SK-N-SH treated with all-trans-retinoic acid at 6 μM for 48 hours (cell line): ENCODE results near the gene SH3GLB1.

Source experiments
- ATAC-seq: fragments of 200-7000 bp; cut with Tn5 transposase; 3 replicates; pipeline ENCODE4 v1.9.1; 2020; ENCODE audit warnings: mild to moderate bottlenecking, moderate library complexity
- ARNTL ChIP-seq: fragments of 450-650 bp; formaldehyde crosslinking; IDR thresholded peaks from 2 replicates; pipeline ENCODE4 v1.5.0; 2020; ENCODE audit warnings: low read depth, mild to moderate bottlenecking, moderate library complexity, borderline replicate concordance
- BACH2 ChIP-seq: fragments of 250-450 bp; sonication (Bioruptor Pico); IDR thresholded peaks from 2 replicates; pipeline ENCODE4 v1.9.0; 2021; ENCODE audit warnings: mild to moderate bottlenecking, borderline replicate concordance
- ESRRG ChIP-seq: fragments of 250-450 bp; sonication (Bioruptor Pico); IDR thresholded peaks from 2 replicates; pipeline ENCODE4 v1.6.1; 2021; ENCODE audit warnings: mild to moderate bottlenecking
- ISL1 ChIP-seq: fragments of 250-450 bp; sonication (Bioruptor Pico); IDR thresholded peaks from 2 replicates; pipeline ENCODE4 v2.1.2; 2022; ENCODE audit warnings: mild to moderate bottlenecking, moderate library complexity
- OSR1 ChIP-seq: fragments of 250-450 bp; sonication (Bioruptor Pico); IDR thresholded peaks from 2 replicates; pipeline ENCODE4 v1.8.0; 2022; ENCODE audit warnings: moderate library complexity, mild to moderate bottlenecking, inconsistent platforms
- PPARA ChIP-seq: fragments of 250-450 bp; sonication (Bioruptor Pico); IDR thresholded peaks from 2 replicates; pipeline ENCODE4 v1.5.0; 2020; ENCODE audit warnings: mild to moderate bottlenecking, borderline replicate concordance
- RARB ChIP-seq: fragments of 250-450 bp; sonication (Bioruptor Pico); IDR thresholded peaks from 2 replicates; pipeline ENCODE4 v1.8.0; 2021; ENCODE audit warnings: mild to moderate bottlenecking, moderate library complexity
- ZFP3 ChIP-seq: fragments of 250-450 bp; sonication (Bioruptor Pico); IDR thresholded peaks from 2 replicates; pipeline ENCODE4 v1.5.0; 2020; ENCODE audit warnings: mild to moderate bottlenecking, moderate library complexity
- ZFP30 ChIP-seq: fragments of 450-650 bp; formaldehyde crosslinking; IDR thresholded peaks from 2 replicates; pipeline ENCODE4 v1.5.0; 2022; ENCODE audit warnings: mild to moderate bottlenecking, moderate library complexity
- ZNF565 ChIP-seq: fragments of 450-650 bp; formaldehyde crosslinking; conservative IDR thresholded peaks from 2 replicates; pipeline ENCODE4 v1.5.0; 2020; ENCODE audit warnings: low read depth, mild to moderate bottlenecking, moderate library complexity
- ZNF70 ChIP-seq: fragments of 450-650 bp; formaldehyde crosslinking; IDR thresholded peaks from 2 replicates; pipeline ENCODE4 v1.5.0; 2020; ENCODE audit warnings: mild to moderate bottlenecking, moderate library complexity
- TF ChIP-seq, protein P1 (sequence below): fragments of 250-450 bp; sonication (Bioruptor Pico); IDR thresholded peaks from 2 replicates; pipeline ENCODE4 v1.8.0; 2020; ENCODE audit warnings: mild to moderate bottlenecking, moderate library complexity, borderline replicate concordance
- TF ChIP-seq, protein P2 (sequence below): fragments of 250-450 bp; sonication (Bioruptor Pico); IDR thresholded peaks from 2 replicates; pipeline ENCODE4 v1.8.0; 2021; ENCODE audit warnings: low read depth, mild to moderate bottlenecking, moderate library complexity, borderline replicate concordance
- TF ChIP-seq, protein P3 (sequence below): fragments of 250-450 bp; sonication (Bioruptor Pico); IDR thresholded peaks from 2 replicates; pipeline ENCODE4 v1.5.0; 2020; ENCODE audit warnings: mild to moderate bottlenecking, moderate library complexity
- TF ChIP-seq, protein P4 (sequence below): fragments of 250-450 bp; sonication (Bioruptor Pico); IDR thresholded peaks from 2 replicates; pipeline ENCODE4 v1.5.1; 2020; ENCODE audit warnings: low read depth, mild to moderate bottlenecking, moderate library complexity

SH3GLB1 gene

DNA sequence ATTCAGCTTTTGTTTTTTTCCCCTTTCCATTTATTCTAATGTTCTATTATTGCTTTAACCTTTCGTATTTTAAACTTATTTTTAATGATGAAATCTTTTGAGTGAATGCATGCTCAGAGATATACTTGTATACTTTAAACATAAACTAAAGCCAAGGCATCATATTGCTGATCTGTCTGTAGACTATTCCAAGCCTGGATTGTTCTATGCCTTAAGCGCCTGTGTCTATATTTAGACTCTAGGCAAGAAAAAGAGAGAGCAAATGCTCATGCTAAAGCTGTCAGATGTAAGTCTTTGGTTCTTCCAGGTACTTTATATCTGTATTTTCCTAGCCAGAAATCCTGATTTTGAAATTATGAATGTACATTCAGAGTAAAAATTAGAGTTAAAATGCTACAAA, 14.4 kb downstream of the SH3GLB1 start:
- TF ChIP-seq ZNF70 (CRISPR knock-in tag): no peak
- TF ChIP-seq BACH2 (CRISPR knock-in tag): no peak
- TF ChIP-seq ZNF565 (CRISPR knock-in tag): no peak
- TF ChIP-seq ZFP3 (CRISPR knock-in tag): no peak
- TF ChIP-seq, protein P1, sequence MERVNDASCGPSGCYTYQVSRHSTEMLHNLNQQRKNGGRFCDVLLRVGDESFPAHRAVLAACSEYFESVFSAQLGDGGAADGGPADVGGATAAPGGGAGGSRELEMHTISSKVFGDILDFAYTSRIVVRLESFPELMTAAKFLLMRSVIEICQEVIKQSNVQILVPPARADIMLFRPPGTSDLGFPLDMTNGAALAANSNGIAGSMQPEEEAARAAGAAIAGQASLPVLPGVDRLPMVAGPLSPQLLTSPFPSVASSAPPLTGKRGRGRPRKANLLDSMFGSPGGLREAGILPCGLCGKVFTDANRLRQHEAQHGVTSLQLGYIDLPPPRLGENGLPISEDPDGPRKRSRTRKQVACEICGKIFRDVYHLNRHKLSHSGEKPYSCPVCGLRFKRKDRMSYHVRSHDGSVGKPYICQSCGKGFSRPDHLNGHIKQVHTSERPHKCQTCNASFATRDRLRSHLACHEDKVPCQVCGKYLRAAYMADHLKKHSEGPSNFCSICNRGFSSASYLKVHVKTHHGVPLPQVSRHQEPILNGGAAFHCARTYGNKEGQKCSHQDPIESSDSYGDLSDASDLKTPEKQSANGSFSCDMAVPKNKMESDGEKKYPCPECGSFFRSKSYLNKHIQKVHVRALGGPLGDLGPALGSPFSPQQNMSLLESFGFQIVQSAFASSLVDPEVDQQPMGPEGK (CRISPR knock-in tag): no peak
- no peak for TF ChIP-seq RARB

DNA sequence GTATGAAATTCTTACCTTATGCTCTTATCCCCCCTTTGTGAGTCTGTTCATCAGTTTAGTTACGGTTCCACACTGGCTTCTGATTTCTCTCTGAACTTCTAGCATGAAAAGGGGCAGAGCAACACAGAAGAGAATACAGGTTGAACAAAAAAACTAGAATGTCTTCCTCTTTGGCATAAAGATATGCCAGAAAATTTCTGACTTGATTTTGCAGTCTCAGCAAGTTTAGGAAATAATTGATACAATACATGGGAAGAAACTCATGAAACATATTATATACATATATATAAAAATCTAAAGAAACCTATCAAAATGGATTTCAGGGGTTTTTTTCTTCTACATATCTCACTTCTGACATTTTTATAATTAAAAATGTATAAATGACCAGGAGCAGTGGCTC, 27.0 kb downstream of the SH3GLB1 start:
- no peak for ATAC-seq
- no peak for TF ChIP-seq ARNTL (CRISPR knock-in tag)
- TF ChIP-seq, protein P2, sequence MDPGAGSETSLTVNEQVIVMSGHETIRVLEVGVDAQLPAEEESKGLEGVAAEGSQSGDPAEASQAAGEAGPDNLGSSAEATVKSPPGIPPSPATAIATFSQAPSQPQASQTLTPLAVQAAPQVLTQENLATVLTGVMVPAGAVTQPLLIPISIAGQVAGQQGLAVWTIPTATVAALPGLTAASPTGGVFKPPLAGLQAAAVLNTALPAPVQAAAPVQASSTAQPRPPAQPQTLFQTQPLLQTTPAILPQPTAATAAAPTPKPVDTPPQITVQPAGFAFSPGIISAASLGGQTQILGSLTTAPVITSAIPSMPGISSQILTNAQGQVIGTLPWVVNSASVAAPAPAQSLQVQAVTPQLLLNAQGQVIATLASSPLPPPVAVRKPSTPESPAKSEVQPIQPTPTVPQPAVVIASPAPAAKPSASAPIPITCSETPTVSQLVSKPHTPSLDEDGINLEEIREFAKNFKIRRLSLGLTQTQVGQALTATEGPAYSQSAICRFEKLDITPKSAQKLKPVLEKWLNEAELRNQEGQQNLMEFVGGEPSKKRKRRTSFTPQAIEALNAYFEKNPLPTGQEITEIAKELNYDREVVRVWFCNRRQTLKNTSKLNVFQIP: no peak
- TF ChIP-seq ESRRG (CRISPR knock-in tag): no peak
- no peak for TF ChIP-seq PPARA (CRISPR knock-in tag)
- TF ChIP-seq ZNF70 (CRISPR knock-in tag): no peak
- no peak for TF ChIP-seq ZFP30 (CRISPR knock-in tag)
- no peak for TF ChIP-seq ZFP3 (CRISPR knock-in tag)
- TF ChIP-seq, protein P1 (CRISPR knock-in tag): no peak
- TF ChIP-seq RARB: no peak
- no peak for TF ChIP-seq OSR1
- TF ChIP-seq, protein P3, sequence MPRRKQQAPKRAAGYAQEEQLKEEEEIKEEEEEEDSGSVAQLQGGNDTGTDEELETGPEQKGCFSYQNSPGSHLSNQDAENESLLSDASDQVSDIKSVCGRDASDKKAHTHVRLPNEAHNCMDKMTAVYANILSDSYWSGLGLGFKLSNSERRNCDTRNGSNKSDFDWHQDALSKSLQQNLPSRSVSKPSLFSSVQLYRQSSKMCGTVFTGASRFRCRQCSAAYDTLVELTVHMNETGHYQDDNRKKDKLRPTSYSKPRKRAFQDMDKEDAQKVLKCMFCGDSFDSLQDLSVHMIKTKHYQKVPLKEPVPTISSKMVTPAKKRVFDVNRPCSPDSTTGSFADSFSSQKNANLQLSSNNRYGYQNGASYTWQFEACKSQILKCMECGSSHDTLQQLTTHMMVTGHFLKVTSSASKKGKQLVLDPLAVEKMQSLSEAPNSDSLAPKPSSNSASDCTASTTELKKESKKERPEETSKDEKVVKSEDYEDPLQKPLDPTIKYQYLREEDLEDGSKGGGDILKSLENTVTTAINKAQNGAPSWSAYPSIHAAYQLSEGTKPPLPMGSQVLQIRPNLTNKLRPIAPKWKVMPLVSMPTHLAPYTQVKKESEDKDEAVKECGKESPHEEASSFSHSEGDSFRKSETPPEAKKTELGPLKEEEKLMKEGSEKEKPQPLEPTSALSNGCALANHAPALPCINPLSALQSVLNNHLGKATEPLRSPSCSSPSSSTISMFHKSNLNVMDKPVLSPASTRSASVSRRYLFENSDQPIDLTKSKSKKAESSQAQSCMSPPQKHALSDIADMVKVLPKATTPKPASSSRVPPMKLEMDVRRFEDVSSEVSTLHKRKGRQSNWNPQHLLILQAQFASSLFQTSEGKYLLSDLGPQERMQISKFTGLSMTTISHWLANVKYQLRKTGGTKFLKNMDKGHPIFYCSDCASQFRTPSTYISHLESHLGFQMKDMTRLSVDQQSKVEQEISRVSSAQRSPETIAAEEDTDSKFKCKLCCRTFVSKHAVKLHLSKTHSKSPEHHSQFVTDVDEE: no peak

More for the DNA sequence above, 14.4 kb downstream of the SH3GLB1 start:
- no peak for ATAC-seq

DNA sequence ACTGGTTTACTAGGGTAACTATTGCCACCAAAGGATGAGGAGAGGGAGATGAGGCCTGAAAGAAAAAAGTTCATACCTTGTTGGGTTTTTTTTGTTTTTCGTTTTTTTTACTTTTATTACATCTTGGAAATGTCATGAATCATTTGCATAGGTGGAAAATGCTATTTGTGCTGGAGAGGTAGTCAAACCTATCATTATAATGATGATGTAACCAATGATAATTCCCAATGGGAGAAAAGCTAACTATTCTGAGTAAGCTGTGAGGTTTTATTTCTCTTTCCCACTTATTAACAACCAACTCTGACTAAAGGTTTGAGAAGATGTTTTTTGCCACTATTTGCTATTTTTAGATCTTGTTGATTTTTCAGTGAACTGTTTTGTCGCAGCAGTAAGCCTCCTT, 29.0 kb downstream of the SH3GLB1 start:
- no peak for ATAC-seq
- TF ChIP-seq, protein P3: no peak
- TF ChIP-seq ZFP3 (CRISPR knock-in tag) (no peak), PPARA (CRISPR knock-in tag) (no peak), ISL1 (CRISPR knock-in tag) (no peak)
- TF ChIP-seq, protein P2: no peak
- TF ChIP-seq, protein P4, sequence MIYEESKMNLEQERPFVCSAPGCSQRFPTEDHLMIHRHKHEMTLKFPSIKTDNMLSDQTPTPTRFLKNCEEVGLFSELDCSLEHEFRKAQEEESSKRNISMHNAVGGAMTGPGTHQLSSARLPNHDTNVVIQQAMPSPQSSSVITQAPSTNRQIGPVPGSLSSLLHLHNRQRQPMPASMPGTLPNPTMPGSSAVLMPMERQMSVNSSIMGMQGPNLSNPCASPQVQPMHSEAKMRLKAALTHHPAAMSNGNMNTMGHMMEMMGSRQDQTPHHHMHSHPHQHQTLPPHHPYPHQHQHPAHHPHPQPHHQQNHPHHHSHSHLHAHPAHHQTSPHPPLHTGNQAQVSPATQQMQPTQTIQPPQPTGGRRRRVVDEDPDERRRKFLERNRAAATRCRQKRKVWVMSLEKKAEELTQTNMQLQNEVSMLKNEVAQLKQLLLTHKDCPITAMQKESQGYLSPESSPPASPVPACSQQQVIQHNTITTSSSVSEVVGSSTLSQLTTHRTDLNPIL (CRISPR knock-in tag): no peak
- TF ChIP-seq, all 23 proteins: peak for 0
